Activated CD8-positive, alpha-beta memory T cell treated with anti-CD3 and anti-CD28 coated beads, Interleukin-2, amount 10 ng/mL, durations not matched to agents 7 days and 5 days (primary cell): ENCODE results near the gene GPR26. TPM values are rescaled to one million over a fixed set of nuclear protein-coding genes. Genes with fewer than 3 reads are reported as not detected.

Experiments
- ATAC-seq: fragments of 150-1000 bp; cut with Tn5 transposase; one replicate; pipeline ENCODE4 v1.10.0; 2021; ENCODE audit warnings: moderate library complexity
- CTCF ChIA-PET: fragments of 350-600 bp; sonication (Branson Sonifier 250); formaldehyde crosslinking; loops from one replicate; lab custom pipeline; 2021; ENCODE audit warnings: antibody characterized with exemption; lab: Charles Lee
- DNase-seq: peaks from one replicate; pipeline ENCODE4 v3.0.0-alpha.2; 2020
- H3K27ac Mint-ChIP-seq: one replicate; pipeline ENCODE4 v1.8.0; 2021; ENCODE audit warnings: mild to moderate bottlenecking, mixed read lengths
- H3K27me3 Mint-ChIP-seq: one replicate; pipeline ENCODE4 v1.8.0; 2021; ENCODE audit warnings: mixed read lengths
- H3K36me3 Mint-ChIP-seq: one replicate; pipeline ENCODE4 v1.8.0; 2021; ENCODE audit warnings: mild to moderate bottlenecking, mixed read lengths
- H3K4me1 Mint-ChIP-seq: one replicate; pipeline ENCODE4 v1.8.0; 2021; ENCODE audit warnings: mixed read lengths
- H3K4me3 Mint-ChIP-seq: one replicate; pipeline ENCODE4 v1.8.0; 2021; ENCODE audit warnings: mild to moderate bottlenecking, moderate library complexity, mixed read lengths
- H3K9me3 Mint-ChIP-seq: one replicate; pipeline ENCODE4 v1.8.0; 2022; ENCODE audit warnings: low read depth, mixed read lengths
- total RNA-seq, 2 experiments: library from RNA; stranded (reverse); gene quantifications; one replicate each; pipeline ENCODE4 v1.2.3, GENCODE V29; 2021

Gene GPR26
- total RNA-seq: not detected

DNA sequence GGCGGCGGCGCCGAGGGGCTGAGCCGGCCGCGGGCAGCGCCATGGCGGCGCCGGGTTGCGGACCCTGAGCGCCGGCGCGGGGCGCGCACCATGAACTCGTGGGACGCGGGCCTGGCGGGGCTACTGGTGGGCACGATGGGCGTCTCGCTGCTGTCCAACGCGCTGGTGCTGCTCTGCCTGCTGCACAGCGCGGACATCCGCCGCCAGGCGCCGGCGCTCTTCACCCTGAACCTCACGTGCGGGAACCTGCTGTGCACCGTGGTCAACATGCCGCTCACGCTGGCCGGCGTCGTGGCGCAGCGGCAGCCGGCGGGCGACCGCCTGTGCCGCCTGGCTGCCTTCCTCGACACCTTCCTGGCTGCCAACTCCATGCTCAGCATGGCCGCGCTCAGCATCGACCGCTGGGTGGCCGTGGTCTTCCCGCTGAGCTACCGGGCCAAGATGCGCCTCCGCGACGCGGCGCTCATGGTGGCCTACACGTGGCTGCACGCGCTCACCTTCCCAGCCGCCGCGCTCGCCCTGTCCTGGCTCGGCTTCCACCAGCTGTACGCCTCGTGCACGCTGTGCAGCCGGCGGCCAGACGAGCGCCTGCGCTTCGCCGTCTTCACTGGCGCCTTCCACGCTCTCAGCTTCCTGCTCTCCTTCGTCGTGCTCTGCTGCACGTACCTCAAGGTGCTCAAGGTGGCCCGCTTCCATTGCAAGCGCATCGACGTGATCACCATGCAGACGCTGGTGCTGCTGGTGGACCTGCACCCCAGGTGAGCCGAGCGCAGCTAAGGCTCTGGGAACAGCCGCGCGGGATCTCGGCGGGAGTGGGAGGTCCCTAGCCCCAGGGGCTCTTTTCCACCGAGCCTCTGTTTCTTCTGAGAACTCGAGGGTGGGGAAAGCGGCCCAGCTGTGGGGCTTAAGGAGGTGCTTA is at the start of gene GPR26:
Gene GPR26 (plus strand): TSS at position 38 of the 919 bp plus-strand sequence. CDS start 53 bp downstream, at position 91.
- H3K9me3 Mint-ChIP-seq: no peaks in the 10 kb centered on the region
- DNase-seq: no peak
- no peak for ATAC-seq
- H3K4me1 Mint-ChIP-seq: no peaks in the 10 kb centered on the region
- no peak within 1 kb of the TSS for H3K4me3 Mint-ChIP-seq
- CTCF ChIA-PET: no interaction called here
- H3K27me3 Mint-ChIP-seq: peaks cover 6% of the 10 kb centered on the region
- H3K36me3 Mint-ChIP-seq: no peaks in the 10 kb centered on the region
- H3K27ac Mint-ChIP-seq: no peak within 1 kb of the TSS

DNA sequence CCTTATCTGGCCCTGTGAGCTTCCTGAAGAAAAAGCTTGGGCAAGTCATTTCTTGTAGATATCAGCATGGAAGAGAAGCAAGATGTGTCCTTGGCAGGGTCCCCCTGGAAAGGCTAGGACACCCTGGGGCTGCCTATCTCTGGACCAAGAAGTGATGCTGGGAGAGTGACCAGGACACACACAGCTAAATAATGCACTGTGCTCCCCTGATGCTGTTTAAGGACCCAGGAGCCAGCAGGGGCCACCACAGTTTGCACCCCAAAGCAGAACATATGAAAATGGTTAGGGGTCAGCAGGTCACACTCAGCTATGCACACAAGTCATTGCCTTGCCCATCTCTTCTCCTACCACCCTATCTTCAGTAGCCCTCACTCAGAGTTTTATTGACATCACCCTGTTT is 47.9 kb upstream of the GPR26 start:
- CTCF ChIA-PET: no interaction called here
- no peaks in the 10 kb centered on the region for H3K9me3 Mint-ChIP-seq

DNA sequence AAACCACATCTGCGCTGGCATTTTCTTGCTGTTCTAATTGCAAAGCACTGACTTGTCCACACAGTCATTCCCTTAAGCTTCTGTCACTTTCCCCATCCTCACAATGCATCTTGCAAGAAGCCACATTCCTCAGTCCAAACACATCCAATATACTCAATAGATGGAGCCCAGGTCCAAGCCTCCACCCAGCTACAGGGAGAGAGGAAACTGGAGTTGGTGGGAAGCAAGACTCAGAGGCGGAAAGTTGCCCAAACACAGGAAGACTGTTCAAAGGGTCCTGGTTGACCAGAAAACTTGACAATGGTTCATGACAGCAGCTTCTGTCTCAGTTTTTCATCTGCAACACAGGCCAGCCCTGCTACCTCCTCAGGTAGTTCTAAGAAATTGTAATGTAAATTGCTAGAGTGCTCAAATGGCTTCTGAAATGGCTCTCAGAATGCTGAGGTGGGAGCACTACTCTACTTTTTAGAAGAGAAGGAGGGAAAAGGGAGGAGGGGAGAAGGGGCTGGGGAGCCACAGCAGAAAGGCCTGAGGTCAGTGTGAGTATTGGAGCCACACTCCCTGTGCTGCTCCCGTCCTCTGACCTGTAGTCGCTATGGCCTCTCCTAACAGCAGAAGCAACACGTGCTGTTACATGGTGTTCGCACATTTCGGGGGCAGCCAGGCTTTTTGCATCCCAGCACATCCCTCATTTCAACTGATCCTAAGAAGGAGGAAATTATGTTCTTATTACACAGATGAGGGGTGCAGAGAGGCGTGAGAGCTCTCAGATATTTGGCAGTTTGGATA is 46.9 kb upstream of the GPR26 start:
- Mint-ChIP-seq H3K4me3 (no peak overlapping the region), H3K36me3 (no peaks in the 10 kb centered on the region), H3K4me1 (no peaks in the 10 kb centered on the region), H3K9me3 (no peaks in the 10 kb centered on the region), H3K27me3 (no peaks in the 10 kb centered on the region), H3K27ac (no peak overlapping the region)
- ATAC-seq (no peak), DNase-seq (no peak)
- CTCF ChIA-PET: no interaction called here

More for the DNA sequence above, 47.9 kb upstream of the GPR26 start:
- ATAC-seq (no peak), DNase-seq (no peak)
- no peaks in the 10 kb centered on the region for H3K4me1 Mint-ChIP-seq
- H3K36me3 Mint-ChIP-seq: no peaks in the 10 kb centered on the region
- H3K4me3 Mint-ChIP-seq: no peak overlapping the region
- H3K27me3 Mint-ChIP-seq: no peaks in the 10 kb centered on the region
- H3K27ac Mint-ChIP-seq: no peak overlapping the region

- DNase-seq (no peak), ATAC-seq (no peak)
- Mint-ChIP-seq H3K27me3 (no peaks in the 10 kb centered on the region), H3K4me3 (no peak overlapping the region), H3K36me3 (no peaks in the 10 kb centered on the region), H3K27ac (no peak overlapping the region), H3K4me1 (no peaks in the 10 kb centered on the region), H3K9me3 (no peaks in the 10 kb centered on the region)
- CTCF ChIA-PET: no interaction called here
These were observed 45.5 kb upstream of the GPR26 start for GRCh38 chr10:123620621-123621020.

- CTCF ChIA-PET: no interaction called here
- H3K4me1 Mint-ChIP-seq: no peaks in the 10 kb centered on the region
- H3K27ac Mint-ChIP-seq: no peak overlapping the region
- H3K9me3 Mint-ChIP-seq: no peaks in the 10 kb centered on the region
- no peaks in the 10 kb centered on the region for H3K27me3 Mint-ChIP-seq
- DNase-seq: no peak
- H3K4me3 Mint-ChIP-seq: no peak overlapping the region
- ATAC-seq: no peak
- H3K36me3 Mint-ChIP-seq: no peaks in the 10 kb centered on the region
These were observed 44.7 kb upstream of the GPR26 start for GRCh38 chr10:123621492-123621891.

DNA sequence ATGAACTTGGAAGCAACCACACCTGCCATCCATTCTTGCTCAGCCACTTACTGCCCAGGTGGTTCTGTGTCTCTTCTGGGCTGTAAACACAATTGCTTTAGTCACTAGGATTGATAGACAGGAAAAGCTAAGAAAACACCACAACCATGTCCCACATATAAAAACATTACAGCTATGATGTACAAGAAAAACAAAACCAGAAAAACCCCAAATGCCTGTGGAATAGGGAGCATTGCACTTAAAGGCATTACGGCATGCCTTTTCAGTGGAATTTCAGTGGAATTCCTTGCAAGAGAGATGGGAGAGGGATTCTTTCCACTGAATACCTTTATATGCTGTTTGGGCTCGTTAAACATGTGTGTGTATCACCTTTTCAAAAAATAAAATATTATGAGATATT is 44.2 kb upstream of the GPR26 start:
- Mint-ChIP-seq H3K36me3 (no peaks in the 10 kb centered on the region), H3K27me3 (no peaks in the 10 kb centered on the region), H3K9me3 (no peaks in the 10 kb centered on the region), H3K4me1 (no peaks in the 10 kb centered on the region), H3K27ac (no peak overlapping the region), H3K4me3 (no peak overlapping the region)
- ATAC-seq (no peak), DNase-seq (no peak)
- CTCF ChIA-PET: no interaction called here

DNA sequence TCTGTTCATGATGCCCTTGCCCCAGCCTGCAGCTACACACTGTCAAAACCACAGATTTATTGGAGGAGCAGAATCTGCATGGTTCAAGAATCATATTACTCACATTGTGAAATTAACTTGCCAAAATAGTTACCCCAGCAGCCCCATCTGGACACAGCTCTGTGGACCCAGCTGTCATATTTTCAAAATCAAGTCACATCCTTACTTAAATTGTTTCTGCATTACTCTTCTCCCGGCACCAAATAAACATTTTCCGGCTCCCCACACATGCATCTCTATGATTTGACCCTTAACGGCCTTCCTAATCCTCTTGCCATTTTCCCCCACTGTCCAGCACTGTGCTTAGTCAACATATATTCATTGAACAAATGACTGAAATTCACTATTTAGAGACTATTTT is 43.8 kb upstream of the GPR26 start:
- no peak for ATAC-seq
- Mint-ChIP-seq H3K4me1 (no peaks in the 10 kb centered on the region), H3K27me3 (no peaks in the 10 kb centered on the region), H3K9me3 (no peaks in the 10 kb centered on the region), H3K36me3 (no peaks in the 10 kb centered on the region), H3K27ac (no peak overlapping the region), H3K4me3 (no peak overlapping the region)
- CTCF ChIA-PET: no interaction called here
- DNase-seq: no peak

DNA sequence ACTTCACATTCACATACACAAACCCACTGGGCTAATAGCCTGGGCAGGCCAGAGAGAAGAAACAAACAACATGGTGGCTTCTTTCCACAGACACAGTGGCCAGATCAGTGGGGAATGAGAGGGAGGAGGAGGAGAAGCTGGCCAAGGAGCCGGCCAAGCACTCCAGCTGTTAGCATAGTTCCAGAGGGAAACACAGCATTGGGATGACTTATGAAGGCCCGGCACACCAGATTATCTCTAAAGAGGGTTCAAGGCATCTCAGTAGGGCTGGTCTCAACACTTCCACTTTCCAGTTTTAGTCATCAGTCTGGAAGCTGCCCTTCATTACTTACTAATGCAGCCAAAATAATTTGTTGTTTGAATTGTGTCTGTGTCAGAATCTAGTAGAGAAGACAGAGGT is 42.1 kb upstream of the GPR26 start:
- DNase-seq: no peak
- no peak for ATAC-seq
- no peak overlapping the region for H3K27ac Mint-ChIP-seq
- H3K4me3 Mint-ChIP-seq: no peak overlapping the region
- no peaks in the 10 kb centered on the region for H3K4me1 Mint-ChIP-seq
- H3K9me3 Mint-ChIP-seq: no peaks in the 10 kb centered on the region
- H3K36me3 Mint-ChIP-seq: no peaks in the 10 kb centered on the region
- CTCF ChIA-PET: no interaction called here
- H3K27me3 Mint-ChIP-seq: no peaks in the 10 kb centered on the region

DNA sequence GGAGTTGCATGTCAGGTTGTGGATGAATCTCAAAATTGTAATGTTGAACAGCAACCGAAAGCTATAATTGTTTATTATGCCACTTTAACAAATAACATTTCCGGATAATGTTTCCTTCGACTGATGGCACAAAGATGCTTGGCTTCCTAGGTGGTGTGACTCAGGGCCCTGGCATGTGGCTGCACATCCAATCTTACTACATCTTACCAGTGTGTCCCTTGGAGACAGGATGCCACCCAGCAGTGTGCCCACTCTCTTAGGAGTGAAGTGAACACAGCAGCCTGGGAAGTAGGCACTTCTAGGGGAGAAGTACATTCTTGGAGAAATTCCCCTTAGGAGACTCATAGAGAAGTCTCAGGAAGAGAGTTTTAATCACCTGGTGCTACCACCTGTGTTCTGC is 33.0 kb upstream of the GPR26 start:
- no peaks in the 10 kb centered on the region for H3K36me3 Mint-ChIP-seq

GRCh38 chr10:123633636-123634035 is 32.5 kb upstream of the GPR26 start:
- Mint-ChIP-seq H3K27ac (no peak overlapping the region), H3K9me3 (no peaks in the 10 kb centered on the region), H3K4me1 (no peaks in the 10 kb centered on the region), H3K36me3 (no peaks in the 10 kb centered on the region), H3K27me3 (no peaks in the 10 kb centered on the region), H3K4me3 (no peak overlapping the region)
- DNase-seq (no peak), ATAC-seq (no peak)
- CTCF ChIA-PET: no interaction called here

More for the DNA sequence above, 33.0 kb upstream of the GPR26 start:
- Mint-ChIP-seq H3K27ac (no peak overlapping the region), H3K4me3 (no peak overlapping the region), H3K27me3 (no peaks in the 10 kb centered on the region), H3K9me3 (no peaks in the 10 kb centered on the region), H3K4me1 (no peaks in the 10 kb centered on the region)
- CTCF ChIA-PET: no interaction called here
- ATAC-seq (no peak), DNase-seq (no peak)

GRCh38 chr10:123634221-123634620 is 31.9 kb upstream of the GPR26 start:
- Mint-ChIP-seq H3K4me1 (no peaks in the 10 kb centered on the region), H3K27me3 (no peaks in the 10 kb centered on the region), H3K36me3 (no peaks in the 10 kb centered on the region), H3K27ac (no peak overlapping the region), H3K4me3 (no peak overlapping the region), H3K9me3 (no peaks in the 10 kb centered on the region)
- ATAC-seq: no peak
- CTCF ChIA-PET: no interaction called here
- no peak for DNase-seq

GRCh38 chr10:123635131-123635530 is 31.0 kb upstream of the GPR26 start:
- Mint-ChIP-seq H3K27me3 (peaks cover under 1% of the 10 kb centered on the region), H3K27ac (no peak overlapping the region), H3K9me3 (no peaks in the 10 kb centered on the region), H3K4me1 (no peaks in the 10 kb centered on the region), H3K4me3 (no peak overlapping the region), H3K36me3 (no peaks in the 10 kb centered on the region)
- DNase-seq (no peak), ATAC-seq (no peak)
- CTCF ChIA-PET: no interaction called here

- Mint-ChIP-seq H3K27ac (no peak overlapping the region), H3K4me1 (no peaks in the 10 kb centered on the region), H3K27me3 (peaks cover 4% of the 10 kb centered on the region), H3K9me3 (no peaks in the 10 kb centered on the region), H3K4me3 (no peak overlapping the region), H3K36me3 (no peaks in the 10 kb centered on the region)
- no peak for ATAC-seq
- no peak for DNase-seq
- CTCF ChIA-PET: no interaction called here
These were observed 30.4 kb upstream of the GPR26 start for GRCh38 chr10:123635745-123636144.
